Measurements from ENCODE around the gene C16orf90.
"Not testable (repeated sequence)": the region's sequence is repeated elsewhere in the genome, so short reads cannot be mapped to it uniquely, and the experiment has no call there.

The C16orf90 gene

GRCh38 chr16:3529175-3529574 is 33.9 kb upstream of the C16orf90 start:
- H3K27me3 ChIP-seq (ENCODE audit: control insufficient read depth, insufficient read depth, low read length) = no peaks in the 10 kb centered on the region
- H3K79me2 ChIP-seq = no peaks in the 10 kb centered on the region
- no peaks in the 10 kb centered on the region for H3K9me3 ChIP-seq (ENCODE audit: control insufficient read depth, low read length)
- no peaks in the 10 kb centered on the region for H3K4me1 ChIP-seq
- no peak overlapping the region for H3K27ac ChIP-seq
- H3K4me2 ChIP-seq (ENCODE audit: low read length) = no peak overlapping the region
- H3K4me3 ChIP-seq (ENCODE audit: low read depth, low read length) = no peak overlapping the region
- no peaks in the 10 kb centered on the region for H3K36me3 ChIP-seq (ENCODE audit: control insufficient read depth, insufficient read depth, low read length)
- no peak overlapping the region for H2AFZ ChIP-seq
- TF ChIP-seq CTCF (IDR thresholded peaks at IDR 0.05) = no peak
- no peak overlapping the region for H3K9ac ChIP-seq

- H3K4me3 ChIP-seq (ENCODE audit: low read depth, low read length) = no peak overlapping the region
- H3K9ac ChIP-seq = no peak overlapping the region
- no peak for TF ChIP-seq CTCF (IDR thresholded peaks at IDR 0.05)
- no peaks in the 10 kb centered on the region for H3K36me3 ChIP-seq (ENCODE audit: control insufficient read depth, insufficient read depth, low read length)
- no peaks in the 10 kb centered on the region for H3K27me3 ChIP-seq (ENCODE audit: control insufficient read depth, insufficient read depth, low read length)
- H3K27ac ChIP-seq = no peak overlapping the region
- no peak overlapping the region for H2AFZ ChIP-seq
- no peaks in the 10 kb centered on the region for H3K4me1 ChIP-seq
- no peaks in the 10 kb centered on the region for H3K9me3 ChIP-seq (ENCODE audit: control insufficient read depth, low read length)
- no peaks in the 10 kb centered on the region for H3K79me2 ChIP-seq
- H3K4me2 ChIP-seq (ENCODE audit: low read length) = no peak overlapping the region
Observed at GRCh38 chr16:3528406-3528805, 33.1 kb upstream of the C16orf90 start.

DNA sequence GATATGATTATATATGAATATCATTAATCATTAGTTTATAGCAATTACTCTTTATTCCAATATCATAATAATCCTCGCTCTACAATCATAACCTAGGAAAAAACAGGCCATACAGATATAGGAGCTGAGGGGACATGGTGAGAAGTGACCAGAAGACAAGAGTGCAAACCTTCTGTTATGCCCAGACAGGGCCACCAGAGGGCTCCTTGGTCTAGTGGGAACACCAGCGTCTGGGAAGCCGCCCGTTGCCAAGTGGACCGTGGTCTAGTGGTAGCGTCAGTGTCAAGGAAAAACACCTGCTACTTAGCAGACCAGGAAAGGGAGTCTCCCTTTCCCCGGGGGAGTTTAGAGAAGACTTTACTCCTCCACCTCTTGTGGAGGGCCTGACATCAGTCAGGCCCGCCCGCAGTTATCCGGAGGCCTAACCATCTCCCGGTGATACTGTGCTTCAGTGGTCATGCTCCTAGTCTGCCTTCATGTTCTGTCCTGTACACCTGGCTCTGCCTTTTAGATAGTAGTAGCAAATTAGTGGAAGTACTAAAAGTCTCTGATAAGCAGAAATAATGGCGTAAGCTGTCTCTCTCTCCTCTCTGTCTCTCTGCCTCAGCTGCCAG is 32.0 kb upstream of the C16orf90 start:
- H3K27me3 ChIP-seq (ENCODE audit: control insufficient read depth, insufficient read depth, low read length); H3K9me3 ChIP-seq (ENCODE audit: control insufficient read depth, low read length); H3K9ac ChIP-seq; H2AFZ ChIP-seq; H3K4me3 ChIP-seq (ENCODE audit: low read depth, low read length); H3K4me1 ChIP-seq; H3K4me2 ChIP-seq (ENCODE audit: low read length); H3K36me3 ChIP-seq (ENCODE audit: control insufficient read depth, insufficient read depth, low read length); H3K27ac ChIP-seq; H3K79me2 ChIP-seq: not testable (repeated sequence)
- peak; percentile 47 for TF ChIP-seq CTCF (IDR thresholded peaks at IDR 0.05)

GRCh38 chr16:3525951-3526350 is 30.7 kb upstream of the C16orf90 start:
- H3K4me3 ChIP-seq (ENCODE audit: low read depth, low read length) = no peak overlapping the region
- H3K9me3 ChIP-seq (ENCODE audit: control insufficient read depth, low read length) = no peaks in the 10 kb centered on the region
- H3K9ac ChIP-seq = no peak overlapping the region
- H3K4me1 ChIP-seq = no peaks in the 10 kb centered on the region
- H3K79me2 ChIP-seq = peaks cover 5% of the 10 kb centered on the region
- H2AFZ ChIP-seq = no peak overlapping the region
- TF ChIP-seq CTCF (IDR thresholded peaks at IDR 0.05) = no peak
- no peak overlapping the region for H3K27ac ChIP-seq
- no peaks in the 10 kb centered on the region for H3K36me3 ChIP-seq (ENCODE audit: control insufficient read depth, insufficient read depth, low read length)
- H3K27me3 ChIP-seq (ENCODE audit: control insufficient read depth, insufficient read depth, low read length) = no peaks in the 10 kb centered on the region
- H3K4me2 ChIP-seq (ENCODE audit: low read length) = no peak overlapping the region

GRCh38 chr16:3523281-3523680 is 28.0 kb upstream of the C16orf90 start:
- Histone ChIP-seq H3K4me3 (ENCODE audit: low read depth, low read length) (no peak overlapping the region), H3K27me3 (ENCODE audit: control insufficient read depth, insufficient read depth, low read length) (no peaks in the 10 kb centered on the region), H3K4me2 (ENCODE audit: low read length) (no peak overlapping the region), H3K79me2 (peaks cover 5% of the 10 kb centered on the region), H3K9ac (no peak overlapping the region), H3K9me3 (ENCODE audit: control insufficient read depth, low read length) (no peaks in the 10 kb centered on the region), H2AFZ (no peak overlapping the region), H3K27ac (no peak overlapping the region), H3K36me3 (ENCODE audit: control insufficient read depth, insufficient read depth, low read length) (no peaks in the 10 kb centered on the region), H3K4me1 (no peaks in the 10 kb centered on the region)
- TF ChIP-seq CTCF (IDR thresholded peaks at IDR 0.05) = no peak

All from parathyroid adenoma (tissue), 2 donors.